ENCODE measurements around the gene TRMT61B. TPM values are rescaled to one million over a fixed set of nuclear protein-coding genes. Genes with fewer than 3 reads are reported as not detected.

TRMT61B gene
- total and polyA plus RNA-seq, 2 donors, result 11.3 to 42.4 TPM

- Histone ChIP-seq H3K9me3 (ENCODE audit: control insufficient read depth in 2 of 2, insufficient read depth in 1 of 2, low read length in 1 of 2) (peaks cover 0 to 3% of the 10 kb centered on the region in 2 donors), H3K36me3 (ENCODE audit: control insufficient read depth in 2 of 2, insufficient read depth in 2 of 2, low read length in 1 of 2) (peaks cover 0 to 8% of the 10 kb centered on the region in 2 donors), H3K4me3 (ENCODE audit: low read length in 2 of 2) (peak overlapping the region; percentile 51 to 65), H3K27me3 (ENCODE audit: control insufficient read depth in 2 of 2, insufficient read depth in 1 of 2, low read length in 1 of 2) (peaks cover 0 to 8% of the 10 kb centered on the region in 2 donors), H3K27ac (ENCODE audit: low read depth in 1 of 2, low read length in 1 of 2) (no peak overlapping the region), H3K4me1 (ENCODE audit: control insufficient read depth in 2 of 2, insufficient read depth in 2 of 2, low read length in 2 of 2) (peaks cover 6 to 14% of the 10 kb centered on the region in 2 donors)
- peak in 1 of 9 donors; percentile 1 for DNase-seq (ENCODE audit: low read depth in 6 of 9, low spot score in 9 of 9)
- WGBS, result 78% methylated on average over 10 of the region's 10 CpGs
These were observed 60.2 kb downstream of the TRMT61B start for GRCh38 chr2:28809927-28810326.

GRCh38 chr2:28802975-28803429 is 67.1 kb downstream of the TRMT61B start:
- H3K36me3 ChIP-seq (ENCODE audit: control insufficient read depth in 2 of 2, insufficient read depth in 2 of 2, low read length in 1 of 2), result peaks cover 0 to 31% of the 10 kb centered on the region in 2 donors
- WGBS, result 87% methylated on average over 4 of the region's 4 CpGs
- H3K9me3 ChIP-seq (ENCODE audit: control insufficient read depth in 2 of 2, insufficient read depth in 1 of 2, low read length in 1 of 2), result no peaks in the 10 kb centered on the region
- no peak overlapping the region for H3K4me3 ChIP-seq (ENCODE audit: low read length in 2 of 2)
- H3K27ac ChIP-seq (ENCODE audit: low read depth in 1 of 2, low read length in 1 of 2), result no peak overlapping the region
- no peak for DNase-seq (ENCODE audit: low read depth in 6 of 9, low spot score in 9 of 9)
- H3K27me3 ChIP-seq (ENCODE audit: control insufficient read depth in 2 of 2, insufficient read depth in 1 of 2, low read length in 1 of 2), result no peaks in the 10 kb centered on the region
- no peaks in the 10 kb centered on the region for H3K4me1 ChIP-seq (ENCODE audit: control insufficient read depth in 2 of 2, insufficient read depth in 2 of 2, low read length in 2 of 2)

- Histone ChIP-seq H3K36me3 (ENCODE audit: control insufficient read depth in 2 of 2, insufficient read depth in 2 of 2, low read length in 1 of 2) (peaks cover 0 to 42% of the 10 kb centered on the region in 2 donors), H3K4me3 (ENCODE audit: low read length in 2 of 2) (no peak overlapping the region), H3K27me3 (ENCODE audit: control insufficient read depth in 2 of 2, insufficient read depth in 1 of 2, low read length in 1 of 2) (no peaks in the 10 kb centered on the region), H3K4me1 (ENCODE audit: control insufficient read depth in 2 of 2, insufficient read depth in 2 of 2, low read length in 2 of 2) (no peaks in the 10 kb centered on the region), H3K9me3 (ENCODE audit: control insufficient read depth in 2 of 2, insufficient read depth in 1 of 2, low read length in 1 of 2) (no peaks in the 10 kb centered on the region), H3K27ac (ENCODE audit: low read depth in 1 of 2, low read length in 1 of 2) (no peak overlapping the region)
- 97% methylated on average over 3 of the region's 3 CpGs for WGBS
- DNase-seq (ENCODE audit: low read depth in 6 of 9, low spot score in 9 of 9), result no peak
These were observed 68.4 kb downstream of the TRMT61B start for GRCh38 chr2:28801726-28802125.

Other genes with a start within 250 kb of the TRMT61B start
- 119 TPM for gene PPP1CB, start 118.5 kb downstream of the TRMT61B start, total RNA-seq
- 153 TPM for gene PPP1CB, start 118.5 kb downstream of the TRMT61B start, polyA plus RNA-seq
- 0.47 TPM for gene SPDYA, start 59.5 kb downstream of the TRMT61B start, total RNA-seq
- 0.21 TPM for gene SPDYA, start 59.5 kb downstream of the TRMT61B start, polyA plus RNA-seq
- gene WDR43, start 24.4 kb upstream of the TRMT61B start, total RNA-seq, result 49.0 TPM
- gene WDR43, start 24.4 kb upstream of the TRMT61B start, polyA plus RNA-seq, result 15.6 TPM
- gene TOGARAM2, start 111.0 kb upstream of the TRMT61B start, total RNA-seq, result 0.90 TPM
- 3.3 TPM for gene TOGARAM2, start 111.0 kb upstream of the TRMT61B start, polyA plus RNA-seq
- 0.09 TPM for gene PCARE, start 204.2 kb upstream of the TRMT61B start, total RNA-seq
- 0.02 TPM for gene PCARE, start 204.2 kb upstream of the TRMT61B start, polyA plus RNA-seq
- gene CLIP4, start 245.1 kb upstream of the TRMT61B start, total RNA-seq, result 12.5 TPM
- gene CLIP4, start 245.1 kb upstream of the TRMT61B start, polyA plus RNA-seq, result 28.2 TPM